ENCODE data around the gene EXOC3. TPM values are rescaled to one million over a fixed set of nuclear protein-coding genes. Genes with fewer than 3 reads are reported as not detected.

The EXOC3 gene
- total RNA-seq, 1 donor from 2014 or later, result 46.2 TPM

DNA sequence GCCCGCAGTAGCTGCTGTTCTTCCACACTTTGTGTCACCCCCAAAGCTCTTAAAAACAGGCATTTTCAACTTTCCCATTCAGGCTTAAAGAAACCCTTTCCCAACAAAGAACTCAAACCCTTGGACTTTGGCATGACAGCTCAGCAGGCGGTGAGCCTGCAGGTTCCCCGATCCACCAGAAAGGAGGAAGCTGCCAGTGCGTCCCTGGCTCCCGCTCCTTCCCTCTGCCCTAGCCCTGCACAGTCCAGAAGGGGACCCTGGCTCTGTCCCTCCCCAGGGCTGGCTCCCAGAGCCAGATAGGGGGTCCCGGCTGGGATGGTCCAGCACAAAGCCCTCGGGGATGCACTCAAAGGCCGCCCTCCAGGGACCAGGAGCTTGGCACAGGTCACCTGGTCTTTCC is 71.7 kb downstream of the EXOC3 start:
- TF ChIP-seq, protein P1, sequence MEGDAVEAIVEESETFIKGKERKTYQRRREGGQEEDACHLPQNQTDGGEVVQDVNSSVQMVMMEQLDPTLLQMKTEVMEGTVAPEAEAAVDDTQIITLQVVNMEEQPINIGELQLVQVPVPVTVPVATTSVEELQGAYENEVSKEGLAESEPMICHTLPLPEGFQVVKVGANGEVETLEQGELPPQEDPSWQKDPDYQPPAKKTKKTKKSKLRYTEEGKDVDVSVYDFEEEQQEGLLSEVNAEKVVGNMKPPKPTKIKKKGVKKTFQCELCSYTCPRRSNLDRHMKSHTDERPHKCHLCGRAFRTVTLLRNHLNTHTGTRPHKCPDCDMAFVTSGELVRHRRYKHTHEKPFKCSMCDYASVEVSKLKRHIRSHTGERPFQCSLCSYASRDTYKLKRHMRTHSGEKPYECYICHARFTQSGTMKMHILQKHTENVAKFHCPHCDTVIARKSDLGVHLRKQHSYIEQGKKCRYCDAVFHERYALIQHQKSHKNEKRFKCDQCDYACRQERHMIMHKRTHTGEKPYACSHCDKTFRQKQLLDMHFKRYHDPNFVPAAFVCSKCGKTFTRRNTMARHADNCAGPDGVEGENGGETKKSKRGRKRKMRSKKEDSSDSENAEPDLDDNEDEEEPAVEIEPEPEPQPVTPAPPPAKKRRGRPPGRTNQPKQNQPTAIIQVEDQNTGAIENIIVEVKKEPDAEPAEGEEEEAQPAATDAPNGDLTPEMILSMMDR (IDR thresholded peaks at IDR 0.05; ENCODE audit: borderline replicate concordance), result no peak
- Histone ChIP-seq H3K27ac (replicated peaks) (no peak overlapping the region), H3K4me1 (no peaks in the 10 kb centered on the region), H3K36me3 (no peaks in the 10 kb centered on the region), H3K4me3 (no peak overlapping the region), H3K27me3 (ENCODE audit: low read depth) (peaks cover 92% of the 10 kb centered on the region), H3K9me3 (replicated peaks) (no peaks in the 10 kb centered on the region)
- intact Hi-C loops (cut with micrococcal nuclease), result no loop called here
- no peak for DNase-seq

DNA sequence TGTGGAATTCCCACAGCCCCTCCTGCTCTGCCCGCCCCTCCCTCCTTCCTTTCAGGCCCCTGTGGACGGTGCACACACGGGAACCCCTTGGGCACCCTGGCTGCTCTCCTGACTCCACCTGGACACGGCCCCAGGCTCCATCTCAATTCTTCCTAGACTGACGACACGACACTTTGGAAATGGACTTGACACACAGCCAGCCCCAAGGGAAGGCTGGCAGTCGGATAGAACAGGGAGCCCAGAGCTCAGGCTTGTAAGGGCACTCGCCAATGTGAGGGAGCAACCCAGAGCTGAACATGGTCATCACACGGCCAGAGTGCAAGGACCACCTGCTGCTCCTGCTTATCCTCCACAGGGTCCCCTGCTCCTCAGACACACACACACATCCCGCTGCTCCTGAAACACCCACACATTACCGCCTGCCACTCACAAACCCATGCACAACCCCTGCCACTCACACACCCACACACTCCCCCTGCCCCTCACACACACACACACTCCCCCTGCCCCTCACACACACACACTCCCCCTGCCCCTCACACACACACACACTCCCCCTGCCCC is 72.4 kb downstream of the EXOC3 start:
- Histone ChIP-seq H3K27me3 (ENCODE audit: low read depth) (peaks cover 92% of the 10 kb centered on the region), H3K27ac (replicated peaks) (no peak overlapping the region), H3K36me3 (no peaks in the 10 kb centered on the region), H3K4me1 (no peaks in the 10 kb centered on the region), H3K9me3 (replicated peaks) (no peaks in the 10 kb centered on the region), H3K4me3 (no peak overlapping the region)
- TF ChIP-seq, protein P1 (IDR thresholded peaks at IDR 0.05; ENCODE audit: borderline replicate concordance), result no peak
- no peak for DNase-seq
- intact Hi-C loops (cut with micrococcal nuclease), result no loop called here

DNA sequence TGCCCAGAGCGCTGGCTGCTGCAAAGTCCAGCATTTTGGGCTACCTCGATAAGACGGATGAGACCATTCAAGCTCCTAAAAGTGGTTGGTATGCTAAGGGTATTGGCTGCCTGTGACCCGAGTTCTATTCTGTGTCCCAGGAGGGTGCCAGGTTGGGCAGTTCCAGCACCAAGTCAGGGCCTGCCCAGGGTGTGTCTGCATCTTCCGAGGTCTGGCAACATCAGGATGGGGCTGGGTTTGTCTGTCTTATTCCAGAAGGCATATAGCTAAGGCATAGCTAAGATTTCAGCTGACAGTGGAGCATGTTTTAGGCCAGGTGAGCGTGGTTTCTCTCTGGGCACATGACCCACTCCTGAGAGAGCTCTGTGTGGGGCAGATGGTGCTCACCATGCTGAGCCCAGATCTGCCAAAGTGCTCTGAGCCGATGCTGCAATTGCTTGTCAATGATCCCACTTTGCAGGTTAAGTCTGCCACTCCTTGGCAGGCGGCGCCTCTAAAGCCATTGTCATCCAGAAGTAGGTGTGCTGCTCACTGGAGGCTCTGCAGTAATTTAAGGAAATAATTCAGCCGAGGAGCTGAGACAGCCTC is 73.5 kb downstream of the EXOC3 start:
- DNase-seq, result no peak
- TF ChIP-seq, protein P1 (IDR thresholded peaks at IDR 0.05; ENCODE audit: borderline replicate concordance), result no peak
- Histone ChIP-seq H3K9me3 (replicated peaks) (no peaks in the 10 kb centered on the region), H3K27me3 (ENCODE audit: low read depth) (peaks cover 96% of the 10 kb centered on the region), H3K4me3 (no peak overlapping the region), H3K4me1 (no peaks in the 10 kb centered on the region), H3K36me3 (no peaks in the 10 kb centered on the region), H3K27ac (replicated peaks) (no peak overlapping the region)
- intact Hi-C loops (cut with micrococcal nuclease), result no loop called here

Other genes starting within 250 kb of the EXOC3 start
- 7.9 TPM for gene CCDC127, start 225.0 kb upstream of the EXOC3 start, total RNA-seq
- 757 TPM for gene SDHA, start 224.9 kb upstream of the EXOC3 start, total RNA-seq
- gene PDCD6, start 171.5 kb upstream of the EXOC3 start, total RNA-seq, result 34.2 TPM
- 1.4 TPM for gene AHRR, start 121.5 kb upstream of the EXOC3 start, total RNA-seq
- 0.91 TPM for gene SLC9A3, start 81.3 kb downstream of the EXOC3 start, total RNA-seq
- gene CEP72, start 169.2 kb downstream of the EXOC3 start, total RNA-seq, result 1.7 TPM